A549 (cell line): ENCODE data around the gene PRAC1.

ENCODE experiments used
- EP300 ChIP-seq, 2 experiments: fragments of >200 bp; sonication (Bioruptor Twin); formaldehyde crosslinking; IDR thresholded peaks; 2 replicates in 1 of 2; 3 replicates in 1 of 2; pipeline ENCODE4 v1.6.1; 2016 to 2017
- MYC ChIP-seq: IDR thresholded peaks from 2 replicates; pipeline ENCODE4 v1.6.1; 2012; ENCODE audit warnings: mild to moderate bottlenecking, inconsistent platforms, low read length, improper control_type of control experiment, borderline replicate concordance
- POLR2A ChIP-seq: IDR thresholded peaks from 2 replicates; pipeline ENCODE4 v1.6.1; 2012; ENCODE audit warnings: mild to moderate bottlenecking, low read length
- SREBF2 ChIP-seq: fragments of 450-650 bp; IDR thresholded peaks from 2 replicates; pipeline ENCODE4 v1.6.1; 2014; ENCODE audit warnings: mild to moderate bottlenecking, moderate library complexity
- TF ChIP-seq, protein P1 (sequence below): fragments of >200 bp; sonication (Bioruptor Twin); formaldehyde crosslinking; IDR thresholded peaks from 3 replicates; pipeline ENCODE4 v1.5.1; 2016

DNA sequence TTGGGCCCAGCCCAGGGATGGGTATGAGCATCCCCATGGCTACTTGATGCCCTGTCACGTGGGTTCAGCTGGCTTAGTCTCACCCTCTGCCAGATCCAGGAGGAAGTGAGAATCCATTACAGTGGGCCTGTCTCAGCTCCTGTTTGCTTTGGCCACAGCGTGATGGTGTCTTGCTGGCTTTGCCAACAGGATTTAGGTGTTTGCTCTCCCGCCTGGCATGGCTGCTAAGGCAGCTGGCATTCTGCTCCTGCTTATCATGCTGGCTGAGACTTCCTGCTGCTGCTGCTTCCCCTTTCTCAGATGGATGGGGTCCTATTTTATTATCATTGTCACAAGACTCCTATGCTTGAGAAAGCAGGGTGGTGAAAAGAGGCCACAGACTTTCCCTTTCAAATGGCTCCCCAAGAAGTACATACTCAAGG, 34.5 kb upstream of the PRAC1 start:
- TF ChIP-seq, protein P1, sequence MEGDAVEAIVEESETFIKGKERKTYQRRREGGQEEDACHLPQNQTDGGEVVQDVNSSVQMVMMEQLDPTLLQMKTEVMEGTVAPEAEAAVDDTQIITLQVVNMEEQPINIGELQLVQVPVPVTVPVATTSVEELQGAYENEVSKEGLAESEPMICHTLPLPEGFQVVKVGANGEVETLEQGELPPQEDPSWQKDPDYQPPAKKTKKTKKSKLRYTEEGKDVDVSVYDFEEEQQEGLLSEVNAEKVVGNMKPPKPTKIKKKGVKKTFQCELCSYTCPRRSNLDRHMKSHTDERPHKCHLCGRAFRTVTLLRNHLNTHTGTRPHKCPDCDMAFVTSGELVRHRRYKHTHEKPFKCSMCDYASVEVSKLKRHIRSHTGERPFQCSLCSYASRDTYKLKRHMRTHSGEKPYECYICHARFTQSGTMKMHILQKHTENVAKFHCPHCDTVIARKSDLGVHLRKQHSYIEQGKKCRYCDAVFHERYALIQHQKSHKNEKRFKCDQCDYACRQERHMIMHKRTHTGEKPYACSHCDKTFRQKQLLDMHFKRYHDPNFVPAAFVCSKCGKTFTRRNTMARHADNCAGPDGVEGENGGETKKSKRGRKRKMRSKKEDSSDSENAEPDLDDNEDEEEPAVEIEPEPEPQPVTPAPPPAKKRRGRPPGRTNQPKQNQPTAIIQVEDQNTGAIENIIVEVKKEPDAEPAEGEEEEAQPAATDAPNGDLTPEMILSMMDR, result no peak
- no peak for TF ChIP-seq POLR2A
- TF ChIP-seq MYC, result no peak
- no peak for TF ChIP-seq EP300 (IDR thresholded peaks at IDR 0.05)
- TF ChIP-seq SREBF2, result no peak
